Trophoblast cell (in vitro differentiated cells and primary cell): ENCODE results near the gene NUDT4B.
"Not testable (repeated sequence)": the region's sequence is repeated elsewhere in the genome, so short reads cannot be mapped to it uniquely, and the experiment has no call there.

ENCODE experiments used
- DNase-seq, 2 donors: peaks; one replicate each; pipeline ENCODE4 v3.0.0-alpha.2; 2016
- H2AFZ ChIP-seq: 2 replicates; pipeline ENCODE4 v1.6.1; 2013; ENCODE audit warnings: low read length, moderate library complexity, mild to moderate bottlenecking; ENCODE audit not compliant: insufficient read depth, poor library complexity
- H2AK5ac ChIP-seq: 2 replicates; pipeline ENCODE4 v1.6.1; 2013; ENCODE audit warnings: mild to moderate bottlenecking, low read length
- H2BK120ac ChIP-seq: 2 replicates; pipeline ENCODE4 v1.6.1; 2013; ENCODE audit warnings: low read length, mild to moderate bottlenecking, moderate library complexity; ENCODE audit not compliant: insufficient read depth, poor library complexity
- H2BK12ac ChIP-seq: 2 replicates; pipeline ENCODE4 v1.6.1; 2013; ENCODE audit warnings: mild to moderate bottlenecking, low read length, moderate library complexity
- H2BK5ac ChIP-seq: 2 replicates; pipeline ENCODE4 v1.6.1; 2013; ENCODE audit warnings: low read length, low read depth, moderate library complexity, mild to moderate bottlenecking; ENCODE audit not compliant: poor library complexity
- H3K14ac ChIP-seq: 2 replicates; pipeline ENCODE4 v1.6.1; 2013; ENCODE audit warnings: mild to moderate bottlenecking, low read length
- H3K18ac ChIP-seq: 2 replicates; pipeline ENCODE4 v1.6.1; 2013; ENCODE audit warnings: mild to moderate bottlenecking, low read length
- H3K23ac ChIP-seq: 2 replicates; pipeline ENCODE4 v1.6.1; 2013; ENCODE audit warnings: low read length
- H3K27ac ChIP-seq: 2 replicates; pipeline ENCODE4 v1.5.1; 2013; ENCODE audit warnings: low read depth, mild to moderate bottlenecking, inconsistent platforms, low read length, moderate library complexity
- H3K27me3 ChIP-seq: 2 replicates; pipeline ENCODE4 v1.6.1; 2013; ENCODE audit warnings: inconsistent platforms, mild to moderate bottlenecking, low read length, moderate library complexity; ENCODE audit not compliant: insufficient read depth
- H3K36me3 ChIP-seq, 2 experiments: 1 replicate in 1 of 2; 2 replicates in 1 of 2; pipeline ENCODE4 v1.6.1; 2013; ENCODE audit warnings: low read length in 2 of 2, mild to moderate bottlenecking in 2 of 2, moderate library complexity in 1 of 2; ENCODE audit not compliant: insufficient read depth in 2 of 2, control insufficient read depth in 1 of 2
- H3K4ac ChIP-seq: 2 replicates; pipeline ENCODE4 v1.6.1; 2013; ENCODE audit warnings: low read depth, mild to moderate bottlenecking, low read length, moderate library complexity
- H3K4me1 ChIP-seq, 2 experiments: 1 replicate in 1 of 2; 2 replicates in 1 of 2; pipeline ENCODE4 v1.6.1; 2013; ENCODE audit warnings: low read length in 2 of 2, mild to moderate bottlenecking in 2 of 2, moderate library complexity in 1 of 2; ENCODE audit not compliant: insufficient read depth in 2 of 2, control insufficient read depth in 1 of 2
- H3K4me2 ChIP-seq: 2 replicates; pipeline ENCODE4 v1.6.1; 2013; ENCODE audit warnings: inconsistent platforms, mild to moderate bottlenecking, low read length, moderate library complexity
- H3K4me3 ChIP-seq: 2 replicates; pipeline ENCODE4 v1.5.1; 2013; ENCODE audit warnings: mild to moderate bottlenecking, low read depth, low read length, inconsistent platforms
- H3K79me1 ChIP-seq: one replicate; pipeline ENCODE4 v1.6.1; 2013; ENCODE audit warnings: low read length
- H3K79me2 ChIP-seq: 2 replicates; pipeline ENCODE4 v1.6.1; 2013; ENCODE audit warnings: low read length, mild to moderate bottlenecking; ENCODE audit not compliant: control insufficient read depth, insufficient read depth, poor library complexity
- H3K9ac ChIP-seq: 2 replicates; pipeline ENCODE4 v1.6.1; 2013; ENCODE audit warnings: mild to moderate bottlenecking, low read length
- H3K9me3 ChIP-seq: 2 replicates; pipeline ENCODE4 v1.6.1; 2013; ENCODE audit warnings: low read depth, mild to moderate bottlenecking, control low read depth, inconsistent platforms, low read length; ENCODE audit not compliant: insufficient read depth
- H4K12ac ChIP-seq: 2 replicates; pipeline ENCODE4 v1.6.1; 2013; ENCODE audit warnings: low read depth, mild to moderate bottlenecking, low read length, moderate library complexity
- H4K8ac ChIP-seq: 2 replicates; pipeline ENCODE4 v1.6.1; 2013; ENCODE audit warnings: low read depth, mild to moderate bottlenecking, low read length, moderate library complexity
- H4K91ac ChIP-seq: one replicate; pipeline ENCODE4 v1.6.1; 2013; ENCODE audit warnings: low read depth, mild to moderate bottlenecking, low read length, moderate library complexity
- WGBS: extraction: QIAGEN DNeasy Blood & Tissue Kit; methylation state at CpG from one replicate; pipeline ENCODE4 v1.1.7; 2013; ENCODE audit warnings: missing lambda C conversion rate; ENCODE audit not compliant: insufficient read length, insufficient coverage; ENCODE audit errors: extremely low coverage; 5-methylcytosine and 5-hydroxymethylcytosine counted together

NUDT4B gene

DNA sequence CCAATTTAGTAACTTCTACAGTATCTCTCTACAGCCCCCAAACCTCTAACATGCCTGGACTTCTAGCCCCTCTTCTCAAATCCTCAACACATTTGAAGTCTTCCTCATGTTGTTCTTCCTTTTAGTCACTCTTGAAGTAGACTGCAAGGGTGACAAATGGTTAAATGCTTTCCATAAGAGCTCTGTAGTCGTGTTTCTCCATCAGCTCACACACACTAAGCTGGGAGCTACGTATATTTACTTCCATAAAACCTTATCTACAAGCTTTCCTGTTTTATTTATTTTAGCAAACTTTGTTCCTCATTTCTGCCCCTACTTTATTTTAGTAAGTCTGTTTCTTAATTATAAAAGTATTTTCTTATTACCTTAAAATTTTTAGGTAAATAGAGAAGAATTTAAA, 19.0 kb upstream of the NUDT4B start:
- no CpG with 5 or more reads among the region's 2 CpGs for WGBS
- not testable (repeated sequence) for H4K8ac ChIP-seq, H3K36me3 ChIP-seq, H3K18ac ChIP-seq, H3K4me1 ChIP-seq, H3K27me3 ChIP-seq, H4K91ac ChIP-seq, H3K23ac ChIP-seq, DNase-seq, H4K12ac ChIP-seq, H2BK12ac ChIP-seq, H2BK5ac ChIP-seq, H3K79me2 ChIP-seq, H3K27ac ChIP-seq, H3K4ac ChIP-seq, H3K4me2 ChIP-seq, H3K14ac ChIP-seq, H2BK120ac ChIP-seq, H3K79me1 ChIP-seq, H3K9ac ChIP-seq, H2AK5ac ChIP-seq, H3K9me3 ChIP-seq, H2AFZ ChIP-seq, H3K4me3 ChIP-seq

DNA sequence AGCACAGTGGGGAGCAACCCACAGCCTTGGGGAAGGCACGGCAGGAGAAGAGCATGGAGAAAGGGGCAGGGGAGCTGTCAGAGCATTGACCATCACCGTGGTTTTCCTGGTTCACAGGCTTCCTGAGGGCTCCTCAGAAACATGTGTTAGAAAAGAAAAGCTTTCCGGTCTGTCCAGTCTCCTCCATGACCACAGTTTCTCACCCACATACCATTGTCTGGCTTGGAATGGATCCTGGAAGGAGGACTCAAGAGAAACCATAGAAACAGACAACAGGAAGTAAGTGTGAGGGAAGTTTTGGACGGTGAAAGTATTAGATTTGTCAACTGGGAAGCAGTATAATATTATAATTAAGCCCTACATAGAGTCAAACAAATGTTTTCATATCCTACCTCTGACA, 16.3 kb upstream of the NUDT4B start:
- not testable (repeated sequence) for H2AK5ac ChIP-seq, H3K4me3 ChIP-seq, H3K27me3 ChIP-seq, H3K9ac ChIP-seq, H3K27ac ChIP-seq, H3K79me1 ChIP-seq, H3K18ac ChIP-seq, H2BK120ac ChIP-seq, H3K4ac ChIP-seq, H3K9me3 ChIP-seq, H2BK5ac ChIP-seq, H3K4me2 ChIP-seq, H4K12ac ChIP-seq, DNase-seq, H4K91ac ChIP-seq, H2AFZ ChIP-seq, H3K14ac ChIP-seq, H4K8ac ChIP-seq, H3K36me3 ChIP-seq, H3K4me1 ChIP-seq, H3K79me2 ChIP-seq, H3K23ac ChIP-seq, H2BK12ac ChIP-seq
- WGBS = no CpG with 5 or more reads among the region's 4 CpGs

DNA sequence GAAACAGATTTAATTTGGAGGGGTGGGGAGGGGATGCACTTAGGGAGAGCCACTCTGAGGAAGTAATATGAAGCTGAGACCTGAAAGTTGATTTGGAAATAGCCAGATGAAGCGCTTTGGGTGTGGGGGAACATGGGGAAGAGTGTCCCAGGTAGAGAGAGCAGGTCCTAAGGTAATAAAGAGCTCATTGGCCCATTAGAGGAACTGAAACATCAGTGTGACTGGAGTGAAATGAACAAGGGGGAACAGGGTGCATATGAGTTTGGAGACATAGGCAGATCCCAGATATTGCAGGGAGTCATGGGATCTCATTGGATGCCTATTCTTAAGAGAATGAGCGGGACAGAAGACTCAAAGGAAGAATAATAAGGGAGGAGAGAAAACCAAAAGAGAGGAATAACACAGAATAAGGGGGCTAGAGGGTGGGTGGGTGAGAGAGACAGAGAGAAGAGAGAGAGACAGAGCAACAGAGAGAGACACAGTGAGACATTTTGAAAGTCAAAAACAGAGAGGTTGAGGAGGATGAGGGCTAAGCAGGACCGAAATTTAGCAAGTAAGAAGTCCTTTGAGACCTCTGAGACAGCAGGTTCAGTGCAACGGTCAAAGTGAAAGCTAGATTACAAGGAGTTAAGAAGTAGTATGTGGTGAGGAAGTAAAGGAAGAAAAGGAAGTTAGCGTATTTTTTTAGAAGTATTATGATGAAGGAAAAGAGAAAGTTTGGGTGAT, 14.8 kb upstream of the NUDT4B start:
- DNase-seq, H3K79me2 ChIP-seq, H3K9ac ChIP-seq, H3K27ac ChIP-seq, H4K12ac ChIP-seq, H2AFZ ChIP-seq, H3K36me3 ChIP-seq, H3K18ac ChIP-seq, H3K4me3 ChIP-seq, H4K91ac ChIP-seq, H3K4me2 ChIP-seq, H3K4ac ChIP-seq, H3K4me1 ChIP-seq, H2BK5ac ChIP-seq, H4K8ac ChIP-seq, H2BK120ac ChIP-seq, H3K27me3 ChIP-seq, H3K79me1 ChIP-seq, H3K9me3 ChIP-seq, H2BK12ac ChIP-seq, H3K23ac ChIP-seq, H3K14ac ChIP-seq, H2AK5ac ChIP-seq: not testable (repeated sequence)
- no CpG with 5 or more reads among the region's 5 CpGs for WGBS

DNA sequence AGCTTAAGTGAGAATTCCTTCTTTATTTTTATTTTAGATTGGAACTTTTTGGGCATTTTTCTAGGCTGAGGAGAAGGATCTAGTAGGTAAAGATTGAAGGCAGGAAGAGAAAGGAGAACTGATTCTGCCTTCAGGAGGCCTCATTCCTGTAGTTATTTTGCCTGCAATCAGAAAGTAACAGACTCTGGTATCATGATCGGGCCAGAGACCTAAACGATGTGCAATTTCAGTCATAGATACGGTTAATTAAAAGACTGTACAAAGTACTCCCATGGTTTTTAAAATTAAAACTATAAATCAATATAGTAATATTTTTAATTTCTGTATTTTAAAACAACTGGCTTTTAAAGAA, 14.3 kb upstream of the NUDT4B start:
- H2BK120ac ChIP-seq, H4K12ac ChIP-seq, H3K18ac ChIP-seq, H3K4ac ChIP-seq, H4K8ac ChIP-seq, H3K27me3 ChIP-seq, DNase-seq, H2AK5ac ChIP-seq, H3K79me1 ChIP-seq, H3K36me3 ChIP-seq, H2AFZ ChIP-seq, H3K27ac ChIP-seq, H3K4me1 ChIP-seq, H3K79me2 ChIP-seq, H3K9ac ChIP-seq, H3K23ac ChIP-seq, H3K14ac ChIP-seq, H3K4me3 ChIP-seq, H4K91ac ChIP-seq, H2BK5ac ChIP-seq, H2BK12ac ChIP-seq, H3K4me2 ChIP-seq, H3K9me3 ChIP-seq: not testable (repeated sequence)
- WGBS = no CpG with 5 or more reads among the region's 3 CpGs
